ENCODE measurements around the gene ANKS6. TPM values are rescaled to one million over a fixed set of nuclear protein-coding genes. Genes with fewer than 3 reads are reported as not detected.

Gene ANKS6
- total RNA-seq, 2 donors from 2014 or later = 41.7 to 55.2 TPM

GRCh38 chr9:98805506-98806272, 9.3 kb upstream of the ANKS6 start:
- no peaks in the 10 kb centered on the region for H3K9me3 ChIP-seq (ENCODE audit: control insufficient read depth, low read length)
- no peaks in the 10 kb centered on the region for H3K36me3 ChIP-seq (ENCODE audit: control insufficient read depth, insufficient read depth, low read length)
- H3K4me3 ChIP-seq (ENCODE audit: low read length) = no peak overlapping the region
- peaks cover 22% of the 10 kb centered on the region for H3K27me3 ChIP-seq (ENCODE audit: control insufficient read depth, insufficient read depth, low read length, poor library complexity, severe bottlenecking)
- H3K4me1 ChIP-seq (ENCODE audit: control insufficient read depth, insufficient read depth, low read length) = peaks cover 29% of the 10 kb centered on the region
- 91 to 97% methylated on average over 5 to 8 of the region's 8 CpGs for WGBS, 2 experiments (ENCODE audit: insufficient coverage in 1 of 2, insufficient read length in 1 of 2)
- no peak overlapping the region for H3K27ac ChIP-seq (ENCODE audit: low read depth, low read length)
- Mint-ChIP-seq H3K36me3 (ENCODE audit: low read depth) (no peaks in the 10 kb centered on the region), H3K4me3 (no peak overlapping the region), H3K27ac (no peak overlapping the region), H3K27me3 (ENCODE audit: insufficient read depth) (peaks cover 41% of the 10 kb centered on the region), H3K4me1 (peaks cover 31% of the 10 kb centered on the region), H3K9me3 (no peaks in the 10 kb centered on the region)
- no peak for DNase-seq
- H3K9ac ChIP-seq (ENCODE audit: extremely low read depth, low read length, poor library complexity, severe bottlenecking) = no peak overlapping the region
- no peak for TF ChIP-seq CTCF (conservative IDR thresholded peaks at IDR 0.05)

- Histone ChIP-seq H3K9me3 (ENCODE audit: control insufficient read depth, low read length) (no peaks in the 10 kb centered on the region), H3K27me3 (ENCODE audit: control insufficient read depth, insufficient read depth, low read length, poor library complexity, severe bottlenecking) (peaks cover 21% of the 10 kb centered on the region), H3K4me1 (ENCODE audit: control insufficient read depth, insufficient read depth, low read length) (peaks cover 21% of the 10 kb centered on the region), H3K4me3 (ENCODE audit: low read length) (no peak overlapping the region), H3K36me3 (ENCODE audit: control insufficient read depth, insufficient read depth, low read length) (no peaks in the 10 kb centered on the region), H3K27ac (ENCODE audit: low read depth, low read length) (no peak overlapping the region), H3K9ac (ENCODE audit: extremely low read depth, low read length, poor library complexity, severe bottlenecking) (no peak overlapping the region)
- Mint-ChIP-seq H3K4me3 (no peak overlapping the region), H3K9me3 (no peaks in the 10 kb centered on the region), H3K4me1 (peaks cover 17% of the 10 kb centered on the region), H3K36me3 (ENCODE audit: low read depth) (no peaks in the 10 kb centered on the region), H3K27me3 (ENCODE audit: insufficient read depth) (peaks cover 47% of the 10 kb centered on the region), H3K27ac (no peak overlapping the region)
- TF ChIP-seq CTCF (conservative IDR thresholded peaks at IDR 0.05) = no peak
- no CpG with 5 or more reads among the region's 2 CpGs for WGBS, 2 experiments (ENCODE audit: insufficient coverage in 1 of 2, insufficient read length in 1 of 2)
- no peak for DNase-seq
These were observed 7.7 kb upstream of the ANKS6 start for GRCh38 chr9:98804083-98804482.

GRCh38 chr9:98801969-98802371, 5.6 kb upstream of the ANKS6 start:
- Histone ChIP-seq H3K27ac (ENCODE audit: low read depth, low read length) (no peak overlapping the region), H3K4me1 (ENCODE audit: control insufficient read depth, insufficient read depth, low read length) (peaks cover 9% of the 10 kb centered on the region), H3K27me3 (ENCODE audit: control insufficient read depth, insufficient read depth, low read length, poor library complexity, severe bottlenecking) (peaks cover 12% of the 10 kb centered on the region), H3K4me3 (ENCODE audit: low read length) (no peak overlapping the region), H3K36me3 (ENCODE audit: control insufficient read depth, insufficient read depth, low read length) (no peaks in the 10 kb centered on the region), H3K9me3 (ENCODE audit: control insufficient read depth, low read length) (peaks cover 11% of the 10 kb centered on the region), H3K9ac (ENCODE audit: extremely low read depth, low read length, poor library complexity, severe bottlenecking) (no peak overlapping the region)
- Mint-ChIP-seq H3K4me1 (peaks cover 7% of the 10 kb centered on the region), H3K27me3 (ENCODE audit: insufficient read depth) (peaks cover 55% of the 10 kb centered on the region), H3K27ac (no peak overlapping the region), H3K36me3 (ENCODE audit: low read depth) (no peaks in the 10 kb centered on the region), H3K4me3 (no peak overlapping the region), H3K9me3 (peaks cover 15% of the 10 kb centered on the region)
- DNase-seq = no peak
- TF ChIP-seq CTCF (conservative IDR thresholded peaks at IDR 0.05) = no peak
- WGBS, 2 experiments (ENCODE audit: insufficient coverage in 1 of 2, insufficient read length in 1 of 2) = 60 to 86% methylated on average over 1 of the region's 1 CpG
